KMS-11 (cell line): Measurements from ENCODE around the gene CACNB4.

Source experiments
- H2AFZ ChIP-seq: fragments of 200-600 bp; sonication (generic); 2 replicates; pipeline ENCODE4 v1.6.1; 2016; ENCODE audit warnings: antibody characterized with exemption, mixed run types, low read depth
- H3K27ac ChIP-seq: fragments of 200-600 bp; sonication (generic); 2 replicates; pipeline ENCODE4 v1.6.1; 2016; ENCODE audit warnings: mild to moderate bottlenecking, mixed run types
- H3K27me3 ChIP-seq: fragments of 200-600 bp; sonication (generic); 2 replicates; pipeline ENCODE4 v1.6.1; 2017; ENCODE audit warnings: mild to moderate bottlenecking, low read depth, mixed run types, moderate library complexity; ENCODE audit not compliant: insufficient read depth
- H3K36me3 ChIP-seq: fragments of 200-600 bp; sonication (generic); 2 replicates; pipeline ENCODE4 v1.6.1; 2017; ENCODE audit warnings: mild to moderate bottlenecking, mixed run types; ENCODE audit not compliant: insufficient read depth
- H3K4me1 ChIP-seq: fragments of 200-600 bp; sonication (generic); 2 replicates; pipeline ENCODE4 v1.6.1; 2016; ENCODE audit warnings: mild to moderate bottlenecking, low read depth, mixed run types; ENCODE audit not compliant: poor library complexity, severe bottlenecking
- H3K4me2 ChIP-seq: fragments of 200-600 bp; sonication (generic); 2 replicates; pipeline ENCODE4 v1.7.0; 2016; ENCODE audit warnings: mild to moderate bottlenecking, mixed run types
- H3K4me3 ChIP-seq: fragments of 200-600 bp; sonication (generic); IDR thresholded peaks from 2 replicates; pipeline ENCODE4 v1.6.1; 2017; ENCODE audit warnings: low read depth, low read length, mixed read lengths; ENCODE audit not compliant: insufficient read depth
- H3K79me2 ChIP-seq: fragments of 200-600 bp; sonication (generic); 2 replicates; pipeline ENCODE4 v1.6.1; 2016; ENCODE audit warnings: low read depth, mixed run types; ENCODE audit not compliant: insufficient read depth
- H3K9ac ChIP-seq: fragments of 200-600 bp; sonication (generic); 2 replicates; pipeline ENCODE4 v1.6.1; 2016; ENCODE audit warnings: mild to moderate bottlenecking, mixed run types
- H4K20me1 ChIP-seq: fragments of 200-600 bp; sonication (generic); 2 replicates; pipeline ENCODE4 v1.6.1; 2016; ENCODE audit warnings: mild to moderate bottlenecking, mixed run types; ENCODE audit not compliant: insufficient read depth
- CTCF ChIP-seq: fragments of 200-600 bp; sonication (generic); conservative IDR thresholded peaks from 2 replicates; pipeline ENCODE4 v1.6.1; 2017; ENCODE audit warnings: low read depth, mild to moderate bottlenecking, antibody characterized with exemption, low read length, moderate library complexity, mixed read lengths

CACNB4 gene

GRCh38 chr2:151860210-151860609 lies 238.6 kb downstream of the CACNB4 start:
- no peak for TF ChIP-seq CTCF
- no peaks in the 10 kb centered on the region for H3K4me1 ChIP-seq

GRCh38 chr2:151857650-151858049 lies 241.2 kb downstream of the CACNB4 start:
- no peak for TF ChIP-seq CTCF
- Histone ChIP-seq H3K4me1 (no peaks in the 10 kb centered on the region), H4K20me1 (no peaks in the 10 kb centered on the region), H3K79me2 (no peaks in the 10 kb centered on the region), H3K4me3 (no peak overlapping the region), H2AFZ (no peak overlapping the region), H3K27me3 (no peaks in the 10 kb centered on the region), H3K27ac (no peak overlapping the region), H3K9ac (no peak overlapping the region), H3K4me2 (no peak overlapping the region), H3K36me3 (no peaks in the 10 kb centered on the region)

More at GRCh38 chr2:151860210-151860609, 238.6 kb downstream of the CACNB4 start:
- H3K4me2 ChIP-seq, result no peak overlapping the region
- H3K79me2 ChIP-seq, result no peaks in the 10 kb centered on the region
- H3K9ac ChIP-seq, result no peak overlapping the region
- no peaks in the 10 kb centered on the region for H4K20me1 ChIP-seq
- no peak overlapping the region for H2AFZ ChIP-seq
- no peaks in the 10 kb centered on the region for H3K27me3 ChIP-seq
- H3K36me3 ChIP-seq, result no peaks in the 10 kb centered on the region
- no peak overlapping the region for H3K4me3 ChIP-seq
- H3K27ac ChIP-seq, result no peak overlapping the region

DNA sequence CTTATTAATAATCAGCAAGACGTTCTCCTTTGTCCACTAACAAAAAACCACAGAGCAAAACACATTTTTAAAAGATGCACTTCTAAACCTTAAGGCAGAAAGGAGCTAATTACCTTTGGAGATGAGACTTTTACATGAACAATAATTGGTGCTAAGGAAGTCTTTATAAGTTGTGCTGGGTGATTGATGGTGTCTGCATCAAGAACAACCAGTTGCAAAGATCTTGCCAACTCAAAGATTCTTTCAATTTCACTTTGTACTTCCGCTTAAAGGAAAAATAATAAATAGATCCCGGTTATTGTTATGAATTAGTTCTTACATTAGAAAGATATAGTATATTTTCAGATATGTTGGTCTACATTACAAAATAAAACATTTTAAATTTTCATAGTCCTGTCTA lies 243.7 kb downstream of the CACNB4 start:
- H3K79me2 ChIP-seq, result no peaks in the 10 kb centered on the region
- no peak overlapping the region for H3K27ac ChIP-seq
- H3K27me3 ChIP-seq, result no peaks in the 10 kb centered on the region
- H3K4me1 ChIP-seq, result no peaks in the 10 kb centered on the region
- no peak overlapping the region for H3K9ac ChIP-seq
- no peak overlapping the region for H3K4me2 ChIP-seq
- no peaks in the 10 kb centered on the region for H4K20me1 ChIP-seq
- no peaks in the 10 kb centered on the region for H3K36me3 ChIP-seq
- H3K4me3 ChIP-seq, result no peak overlapping the region
- no peak for TF ChIP-seq CTCF
- no peak overlapping the region for H2AFZ ChIP-seq

DNA sequence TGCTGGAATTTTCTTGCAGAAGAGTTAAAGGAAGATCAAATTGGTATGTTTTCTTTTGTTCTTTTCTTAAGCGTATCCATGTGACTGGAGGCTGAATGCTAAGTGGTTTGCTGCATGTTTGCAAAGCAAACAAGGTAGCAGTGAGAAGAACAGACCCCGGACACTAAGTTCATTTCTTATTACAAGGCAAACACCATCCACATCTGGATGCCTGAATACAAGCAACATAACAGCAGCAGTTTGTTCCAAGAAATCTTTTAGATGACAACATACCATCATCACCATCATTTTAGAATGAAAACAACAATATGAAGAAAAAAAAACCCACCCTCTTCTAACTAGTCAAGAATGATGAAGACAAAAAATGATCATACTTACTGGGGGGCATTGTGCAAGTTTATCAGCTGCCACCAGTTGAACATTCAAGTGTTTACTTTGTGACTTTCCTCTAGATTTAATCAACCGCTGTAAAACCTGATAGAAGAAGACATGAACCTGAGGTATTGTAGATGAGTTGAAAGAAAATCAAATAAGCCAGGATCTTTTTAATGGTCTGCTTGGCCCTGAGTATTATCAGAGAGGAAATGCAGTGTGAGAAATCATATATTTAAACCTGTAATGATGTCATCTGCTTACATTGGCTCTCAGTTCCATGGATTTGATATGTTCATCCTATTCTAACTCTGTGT lies 245.6 kb downstream of the CACNB4 start:
- no peak for TF ChIP-seq CTCF
- Histone ChIP-seq H3K27me3 (no peaks in the 10 kb centered on the region), H3K4me3 (no peak overlapping the region), H3K27ac (no peak overlapping the region), H3K4me2 (no peak overlapping the region), H3K9ac (no peak overlapping the region), H3K79me2 (no peaks in the 10 kb centered on the region), H3K36me3 (no peaks in the 10 kb centered on the region), H3K4me1 (no peaks in the 10 kb centered on the region), H4K20me1 (no peaks in the 10 kb centered on the region), H2AFZ (no peak overlapping the region)
